ENCODE measurements around the gene IL1RAP. TPM values are rescaled to one million over a fixed set of nuclear protein-coding genes. Genes with fewer than 3 reads are reported as not detected.

The IL1RAP gene
- total and polyA plus RNA-seq, 8 donors, result 20.1 to 32.5 (median 21.0) TPM

DNA sequence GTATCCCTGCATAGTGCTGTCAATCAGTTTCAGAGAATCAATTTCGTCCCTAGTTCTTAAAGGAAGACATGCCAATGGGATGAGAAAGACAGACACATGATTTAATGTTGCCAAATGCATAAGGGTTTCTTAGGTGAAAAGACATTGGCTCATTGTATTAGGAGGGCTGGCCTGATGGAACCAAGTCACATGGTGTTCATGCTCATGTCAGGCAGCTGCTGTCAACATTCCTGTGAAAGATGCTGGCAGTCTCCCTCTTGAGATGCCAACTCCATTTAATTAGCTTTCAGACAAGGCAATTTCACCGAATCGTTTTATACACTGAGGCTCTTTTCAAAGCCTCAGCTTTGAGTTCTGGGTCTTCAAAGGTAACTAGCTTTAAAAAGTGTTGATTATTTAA is 16.1 kb upstream of the IL1RAP start:
- no peak for ATAC-seq
- intact Hi-C loops (cut with DNase I), result no loop called here
- TF ChIP-seq, protein P1, sequence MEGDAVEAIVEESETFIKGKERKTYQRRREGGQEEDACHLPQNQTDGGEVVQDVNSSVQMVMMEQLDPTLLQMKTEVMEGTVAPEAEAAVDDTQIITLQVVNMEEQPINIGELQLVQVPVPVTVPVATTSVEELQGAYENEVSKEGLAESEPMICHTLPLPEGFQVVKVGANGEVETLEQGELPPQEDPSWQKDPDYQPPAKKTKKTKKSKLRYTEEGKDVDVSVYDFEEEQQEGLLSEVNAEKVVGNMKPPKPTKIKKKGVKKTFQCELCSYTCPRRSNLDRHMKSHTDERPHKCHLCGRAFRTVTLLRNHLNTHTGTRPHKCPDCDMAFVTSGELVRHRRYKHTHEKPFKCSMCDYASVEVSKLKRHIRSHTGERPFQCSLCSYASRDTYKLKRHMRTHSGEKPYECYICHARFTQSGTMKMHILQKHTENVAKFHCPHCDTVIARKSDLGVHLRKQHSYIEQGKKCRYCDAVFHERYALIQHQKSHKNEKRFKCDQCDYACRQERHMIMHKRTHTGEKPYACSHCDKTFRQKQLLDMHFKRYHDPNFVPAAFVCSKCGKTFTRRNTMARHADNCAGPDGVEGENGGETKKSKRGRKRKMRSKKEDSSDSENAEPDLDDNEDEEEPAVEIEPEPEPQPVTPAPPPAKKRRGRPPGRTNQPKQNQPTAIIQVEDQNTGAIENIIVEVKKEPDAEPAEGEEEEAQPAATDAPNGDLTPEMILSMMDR (IDR thresholded peaks at IDR 0.05), result no peak
- Histone ChIP-seq H3K27me3 (no peaks in the 10 kb centered on the region), H3K36me3 (no peaks in the 10 kb centered on the region), H3K27ac (no peak overlapping the region), H3K9me3 (no peaks in the 10 kb centered on the region), H3K4me3 (no peak overlapping the region), H3K4me1 (no peaks in the 10 kb centered on the region)
- no peak for DNase-seq

DNA sequence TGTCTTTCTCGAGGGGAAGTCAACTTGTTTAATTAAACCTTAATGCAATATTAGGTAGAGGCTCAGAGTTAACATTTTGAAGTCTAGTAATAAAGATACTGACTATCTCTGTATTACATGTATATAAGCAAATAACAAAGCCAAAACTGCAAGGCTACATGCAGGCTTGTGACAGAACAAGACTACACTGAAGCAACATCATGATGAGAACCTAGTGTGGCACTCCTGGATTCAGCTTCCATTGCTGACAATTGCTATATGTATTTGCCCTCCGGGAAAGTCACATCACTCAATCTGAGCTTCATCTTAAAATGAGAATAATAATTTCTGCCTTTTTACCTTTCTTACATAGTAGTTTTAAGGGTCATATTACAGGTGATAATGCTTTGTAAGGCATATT is 15.6 kb upstream of the IL1RAP start:
- intact Hi-C loops (cut with DNase I), result no loop called here
- Histone ChIP-seq H3K9me3 (no peaks in the 10 kb centered on the region), H3K27me3 (no peaks in the 10 kb centered on the region), H3K4me3 (no peak overlapping the region), H3K4me1 (no peaks in the 10 kb centered on the region), H3K36me3 (no peaks in the 10 kb centered on the region), H3K27ac (no peak overlapping the region)
- TF ChIP-seq, protein P1 (IDR thresholded peaks at IDR 0.05), result no peak
- DNase-seq (no peak), ATAC-seq (no peak)

DNA sequence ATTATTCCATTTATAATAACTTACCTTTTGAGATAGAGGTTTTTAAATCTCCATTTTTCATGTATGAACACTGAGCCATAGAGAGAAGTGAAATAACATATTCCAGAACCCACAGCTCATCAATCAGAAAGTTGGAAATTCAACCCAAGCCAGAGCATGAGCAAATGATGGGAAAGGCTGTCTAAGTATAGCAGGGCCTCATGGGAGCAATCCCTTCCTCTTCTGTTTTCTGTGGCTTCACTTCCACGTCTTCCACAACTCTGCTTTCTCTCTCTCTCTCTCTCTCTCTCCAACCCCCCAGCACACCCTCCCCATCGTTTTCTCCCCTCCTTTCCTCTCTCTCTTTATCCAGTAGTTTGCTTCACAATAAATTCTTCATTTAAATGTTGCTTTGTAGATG is 14.8 kb upstream of the IL1RAP start:
- DNase-seq, result no peak
- H3K4me1 ChIP-seq, result no peaks in the 10 kb centered on the region
- no peaks in the 10 kb centered on the region for H3K9me3 ChIP-seq
- no peak overlapping the region for H3K4me3 ChIP-seq
- H3K27me3 ChIP-seq, result no peaks in the 10 kb centered on the region
- no peak for ATAC-seq
- TF ChIP-seq, protein P1 (IDR thresholded peaks at IDR 0.05), result no peak
- H3K36me3 ChIP-seq, result no peaks in the 10 kb centered on the region
- intact Hi-C loops (cut with DNase I), result no loop called here
- H3K27ac ChIP-seq, result no peak overlapping the region

DNA sequence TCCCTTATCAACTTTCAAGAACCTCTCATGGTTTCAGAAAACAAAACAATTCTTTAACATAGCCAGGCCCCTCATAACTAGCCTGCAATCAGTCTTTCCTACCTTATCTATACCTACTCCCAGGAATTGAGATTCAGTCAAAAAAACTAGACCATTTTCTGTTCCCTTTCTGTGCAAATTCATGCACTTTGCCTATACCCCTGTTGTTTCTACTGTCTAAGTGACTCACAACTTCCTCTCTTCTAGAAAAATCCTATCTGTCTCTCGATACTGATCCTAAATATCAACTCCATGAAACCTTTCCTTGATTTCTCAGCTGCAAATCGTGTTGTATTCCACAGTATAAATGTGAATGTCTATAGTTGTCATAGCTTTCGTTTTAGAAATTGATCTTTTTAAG is 10.9 kb upstream of the IL1RAP start:
- Histone ChIP-seq H3K4me1 (no peaks in the 10 kb centered on the region), H3K27ac (no peak overlapping the region), H3K36me3 (no peaks in the 10 kb centered on the region), H3K9me3 (no peaks in the 10 kb centered on the region), H3K27me3 (no peaks in the 10 kb centered on the region), H3K4me3 (no peak overlapping the region)
- TF ChIP-seq, protein P1 (IDR thresholded peaks at IDR 0.05), result no peak
- DNase-seq (no peak), ATAC-seq (peak; percentile 13)
- intact Hi-C loops (cut with DNase I), result no loop called here

DNA sequence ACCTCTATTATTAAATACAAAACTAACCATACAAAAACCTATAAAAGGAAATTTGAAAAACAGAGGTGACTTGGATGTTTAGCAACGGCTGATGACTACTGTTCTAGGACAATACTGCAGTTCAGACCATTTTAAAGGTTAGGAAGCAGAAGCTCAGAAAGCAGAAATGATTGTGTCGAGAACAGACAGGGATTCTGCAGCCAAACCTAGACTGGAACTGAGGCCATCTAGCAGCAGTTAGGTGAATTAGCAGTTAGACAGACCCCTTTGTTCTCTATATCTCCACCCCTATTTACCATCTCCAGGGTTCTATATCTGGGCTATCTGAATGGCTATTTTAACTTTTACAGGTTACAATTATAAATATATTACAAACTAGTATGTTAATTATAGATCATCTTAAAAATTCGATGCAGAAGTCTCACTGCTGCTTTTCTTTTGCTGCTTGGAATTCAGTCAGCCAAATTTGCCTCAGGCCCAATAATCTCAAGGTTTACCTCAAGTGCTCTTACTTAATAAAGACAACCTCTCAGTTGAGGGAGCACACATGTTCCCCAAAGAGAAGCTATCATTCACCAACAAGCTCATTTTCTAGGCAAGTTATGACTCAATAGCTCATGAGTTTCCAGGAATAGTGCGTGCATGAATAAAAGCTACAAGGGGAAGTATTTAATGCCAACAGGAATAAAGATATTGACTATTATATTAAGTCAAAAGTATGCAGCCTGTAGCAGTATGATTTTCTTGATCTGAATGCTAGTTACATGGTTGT is 9.3 kb upstream of the IL1RAP start:
- TF ChIP-seq, protein P1 (IDR thresholded peaks at IDR 0.05), result no peak
- Histone ChIP-seq H3K27me3 (no peaks in the 10 kb centered on the region), H3K4me1 (no peaks in the 10 kb centered on the region), H3K36me3 (no peaks in the 10 kb centered on the region), H3K4me3 (no peak overlapping the region), H3K9me3 (no peaks in the 10 kb centered on the region), H3K27ac (no peak overlapping the region)
- peak; percentile 81 for ATAC-seq
- intact Hi-C loops (cut with DNase I), result no loop called here
- DNase-seq, result no peak

All from left lung (tissue), 10 donors.